ENCODE measurements around the gene GUCY2D.

GUCY2D gene

DNA sequence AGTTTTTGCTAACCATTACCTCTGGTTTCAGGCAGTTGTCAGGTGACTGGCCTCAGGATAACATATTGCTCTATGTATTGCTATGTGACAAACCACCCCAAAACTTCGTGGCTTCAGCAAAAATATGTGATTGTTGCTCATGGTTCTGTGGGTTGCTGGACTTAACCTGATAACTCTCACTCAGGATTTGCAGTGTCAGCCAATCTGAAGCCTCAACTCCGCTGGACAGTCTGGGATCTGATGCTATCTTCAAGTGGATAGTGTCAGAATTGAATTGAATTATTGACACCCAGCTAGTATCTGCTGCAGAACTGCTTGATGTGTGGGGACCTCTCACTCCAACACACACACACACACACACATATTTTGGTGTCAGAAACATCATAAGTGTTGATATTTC lies 34.7 kb upstream of the GUCY2D start:
- no peak for DNase-seq (ENCODE audit: extremely low spot score)
- ChIA-PET POLR2A (no interaction called here), CTCF (no interaction called here)
- TF ChIP-seq, protein P1, sequence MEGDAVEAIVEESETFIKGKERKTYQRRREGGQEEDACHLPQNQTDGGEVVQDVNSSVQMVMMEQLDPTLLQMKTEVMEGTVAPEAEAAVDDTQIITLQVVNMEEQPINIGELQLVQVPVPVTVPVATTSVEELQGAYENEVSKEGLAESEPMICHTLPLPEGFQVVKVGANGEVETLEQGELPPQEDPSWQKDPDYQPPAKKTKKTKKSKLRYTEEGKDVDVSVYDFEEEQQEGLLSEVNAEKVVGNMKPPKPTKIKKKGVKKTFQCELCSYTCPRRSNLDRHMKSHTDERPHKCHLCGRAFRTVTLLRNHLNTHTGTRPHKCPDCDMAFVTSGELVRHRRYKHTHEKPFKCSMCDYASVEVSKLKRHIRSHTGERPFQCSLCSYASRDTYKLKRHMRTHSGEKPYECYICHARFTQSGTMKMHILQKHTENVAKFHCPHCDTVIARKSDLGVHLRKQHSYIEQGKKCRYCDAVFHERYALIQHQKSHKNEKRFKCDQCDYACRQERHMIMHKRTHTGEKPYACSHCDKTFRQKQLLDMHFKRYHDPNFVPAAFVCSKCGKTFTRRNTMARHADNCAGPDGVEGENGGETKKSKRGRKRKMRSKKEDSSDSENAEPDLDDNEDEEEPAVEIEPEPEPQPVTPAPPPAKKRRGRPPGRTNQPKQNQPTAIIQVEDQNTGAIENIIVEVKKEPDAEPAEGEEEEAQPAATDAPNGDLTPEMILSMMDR (IDR thresholded peaks at IDR 0.05; ENCODE audit: control extremely low read depth, extremely low read depth, low read depth, missing control alignments) = no peak

DNA sequence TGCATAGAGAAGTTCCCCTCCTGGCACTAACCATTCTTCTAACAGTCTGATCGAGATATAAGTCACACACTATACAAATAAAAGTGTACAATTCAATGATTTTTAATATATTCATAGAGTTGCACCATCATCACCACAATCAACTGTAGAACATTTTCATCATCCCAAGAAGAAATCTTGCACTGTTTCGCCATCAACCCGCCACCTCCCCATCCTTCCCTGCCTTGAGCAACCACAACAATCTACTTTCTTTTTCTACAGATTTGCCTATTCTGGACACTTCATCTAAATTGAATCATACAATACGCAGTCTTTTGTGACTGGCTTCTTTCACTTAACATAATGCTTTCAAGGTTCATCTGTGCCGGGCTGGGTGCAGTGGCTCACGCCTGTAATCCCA lies 33.0 kb upstream of the GUCY2D start:
- POLR2A ChIA-PET = no interaction called here
- no peak for DNase-seq (ENCODE audit: extremely low spot score)
- CTCF ChIA-PET = no interaction called here
- TF ChIP-seq, protein P1 (IDR thresholded peaks at IDR 0.05; ENCODE audit: control extremely low read depth, extremely low read depth, low read depth, missing control alignments) = no peak

DNA sequence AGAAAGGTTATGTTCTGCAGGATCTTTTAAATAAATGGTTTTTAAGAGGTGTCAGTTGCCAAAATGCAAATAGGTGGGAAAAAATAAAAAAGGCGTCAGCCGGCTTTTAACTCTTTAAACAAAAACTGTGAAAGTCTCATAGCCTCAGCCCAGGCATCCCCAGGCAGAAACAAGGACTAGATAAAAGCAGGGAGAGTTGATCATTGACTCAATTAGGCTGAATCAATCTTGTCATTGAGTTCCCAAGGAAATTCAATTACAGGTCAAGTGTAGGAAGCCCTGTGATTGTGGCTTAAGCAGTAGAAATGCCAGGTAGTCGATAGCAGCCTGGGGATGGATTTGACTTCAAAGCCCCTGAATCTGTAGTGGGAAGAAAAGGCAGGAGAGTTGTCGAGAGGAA lies 30.8 kb upstream of the GUCY2D start:
- DNase-seq (ENCODE audit: extremely low spot score) = no peak
- ChIA-PET POLR2A (no interaction called here), CTCF (interaction anchor here (0.7 to 6.9 kb wide), 3 partner anchors 16 to 60 kb away, joined by 3 to 51 read pairs (median 3); no protein-coding TSS in a partner anchor)
- TF ChIP-seq, protein P1 (IDR thresholded peaks at IDR 0.05; ENCODE audit: control extremely low read depth, extremely low read depth, low read depth, missing control alignments) = no peak

DNA sequence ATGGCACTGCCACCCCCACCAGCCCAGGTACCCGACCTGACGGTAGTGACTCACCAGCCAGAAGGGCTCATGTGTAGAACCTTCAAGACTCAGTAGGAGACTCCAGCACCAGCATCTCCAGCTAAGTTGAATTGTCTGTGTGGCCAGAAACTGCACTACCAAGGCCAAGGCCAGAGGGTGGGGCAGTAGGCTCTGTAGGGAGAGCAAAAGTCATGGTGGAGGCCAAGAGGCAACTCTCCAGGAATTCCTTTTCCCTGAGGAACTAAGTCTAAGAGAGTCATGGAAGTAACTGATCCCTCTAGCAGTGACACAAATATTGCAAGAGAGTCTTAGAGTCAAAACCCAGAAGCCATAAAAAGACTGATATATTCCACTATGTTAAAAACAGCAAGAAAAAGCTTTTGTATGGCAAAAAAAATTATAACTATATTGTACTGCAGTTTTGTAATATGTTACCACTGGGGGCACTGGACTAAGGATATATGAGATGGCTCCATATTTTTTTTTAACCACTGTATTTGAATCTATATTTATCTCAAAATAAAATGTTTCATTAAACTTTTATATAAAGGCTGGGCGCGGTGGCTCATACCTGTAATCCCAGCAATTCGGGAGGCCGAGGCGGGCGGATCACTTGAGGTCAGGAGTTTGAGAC lies 30.2 kb upstream of the GUCY2D start:
- TF ChIP-seq, protein P1 (IDR thresholded peaks at IDR 0.05; ENCODE audit: control extremely low read depth, extremely low read depth, low read depth, missing control alignments) = no peak
- ChIA-PET CTCF (interaction anchor here (1.0 to 6.9 kb wide), 4 partner anchors 11 to 102 kb away, joined by 3 to 51 read pairs (median 4); no protein-coding TSS in a partner anchor), POLR2A (no interaction called here)
- no peak for DNase-seq (ENCODE audit: extremely low spot score)

DNA sequence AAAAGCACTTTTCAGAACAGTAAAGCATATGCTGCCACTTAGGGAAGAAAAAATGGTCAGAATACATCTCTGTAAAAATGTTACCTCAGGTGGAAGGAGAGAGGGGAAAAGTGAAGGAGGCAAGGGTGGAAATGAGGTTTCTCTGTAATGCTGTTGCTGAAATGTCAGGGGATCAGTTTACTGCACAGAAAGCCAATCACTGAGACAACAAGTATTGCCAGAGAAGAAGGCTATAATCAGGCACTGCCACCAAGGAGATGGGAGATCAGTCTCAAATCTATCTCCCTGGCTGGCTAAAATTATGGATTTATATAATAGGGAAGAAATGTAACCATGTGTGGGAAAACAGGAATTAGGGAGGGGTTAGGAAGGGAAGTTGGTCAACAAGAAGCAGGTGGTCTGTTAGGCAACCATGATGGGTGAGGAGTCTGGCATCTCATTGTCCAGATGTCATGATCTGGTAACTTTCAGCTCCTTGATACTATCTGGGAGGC lies 27.7 kb upstream of the GUCY2D start:
- TF ChIP-seq, protein P1 (IDR thresholded peaks at IDR 0.05; ENCODE audit: control extremely low read depth, extremely low read depth, low read depth, missing control alignments) = no peak
- no peak for DNase-seq (ENCODE audit: extremely low spot score)
- POLR2A ChIA-PET = no interaction called here
- CTCF ChIA-PET = interaction anchor here (1.2 to 6.9 kb wide), 3 partner anchors 8 to 62 kb away, joined by 3 to 51 read pairs (median 3); no protein-coding TSS in a partner anchor

DNA sequence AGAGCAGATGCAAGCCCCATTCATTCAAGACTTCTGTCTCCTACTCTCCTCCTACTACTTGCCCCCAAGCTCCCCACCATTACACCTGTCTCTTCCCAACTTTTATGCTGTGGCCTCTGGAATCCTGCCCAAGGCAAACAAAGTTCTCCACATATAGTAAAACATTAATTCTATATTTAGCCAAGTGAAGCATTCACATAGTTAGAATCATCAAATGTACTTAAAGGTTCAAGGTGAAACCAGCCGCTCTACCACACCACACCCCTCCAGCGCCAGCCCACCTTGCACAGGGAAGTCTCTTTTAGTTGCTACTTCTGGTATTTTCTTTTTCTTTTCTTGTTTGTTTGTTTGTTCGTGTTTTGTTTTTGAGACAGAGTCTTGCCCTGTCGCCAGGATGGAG lies 25.4 kb upstream of the GUCY2D start:
- DNase-seq (ENCODE audit: extremely low spot score) = no peak
- CTCF ChIA-PET = interaction anchor here (1.1 kb wide), 1 partner anchor 8 kb away, joined by 3 read pairs; no protein-coding TSS in a partner anchor
- TF ChIP-seq, protein P1 (IDR thresholded peaks at IDR 0.05; ENCODE audit: control extremely low read depth, extremely low read depth, low read depth, missing control alignments) = no peak
- POLR2A ChIA-PET = no interaction called here
